Common myeloid progenitor, CD34-positive (primary cell): Measurements from ENCODE around the gene PTGR3.

Source experiments
- CTCF ChIA-PET: fragments of 350-600 bp; sonication (Branson Sonifier 250); formaldehyde crosslinking; loops from one replicate; lab custom pipeline; 2021; ENCODE audit warnings: antibody characterized with exemption; lab: Charles Lee
- POLR2A ChIA-PET: fragments of 350-600 bp; sonication (Branson Sonifier 250); formaldehyde crosslinking; loops from one replicate; lab custom pipeline; 2021; ENCODE audit warnings: antibody characterized with exemption; lab: Charles Lee
- DNase-seq, 3 donors: peaks; one replicate each; pipeline versions ENCODE4 v3.0.0 to v3.0.0-alpha.2; 2013
- H3K27ac ChIP-seq, 2 experiments: 1 replicate in 1 of 2; 2 replicates in 1 of 2; pipeline ENCODE4 v1.7.0; 2013; ENCODE audit warnings: inconsistent platforms in 2 of 2, low read length in 2 of 2, mild to moderate bottlenecking in 2 of 2, low read depth in 1 of 2, moderate library complexity in 1 of 2; ENCODE audit not compliant: severe bottlenecking in 2 of 2, insufficient read depth in 1 of 2, poor library complexity in 1 of 2
- H3K27me3 ChIP-seq, 5 experiments: replicated peaks in 2 of 5; 1 replicate in 3 of 5; 2 replicates in 2 of 5; pipeline versions ENCODE4 v1.6.1 to v1.7.0; 2013; ENCODE audit warnings: low read length in 4 of 5, mild to moderate bottlenecking in 2 of 5, moderate library complexity in 2 of 5, inconsistent platforms in 1 of 5; ENCODE audit not compliant: insufficient read depth in 5 of 5, control insufficient read depth in 4 of 5
- H3K36me3 ChIP-seq, 4 experiments: 1 replicate in 2 of 4; 2 replicates in 2 of 4; pipeline versions ENCODE4 v1.6.1 to v1.7.0; 2013; ENCODE audit warnings: low read length in 3 of 4, control low read depth in 1 of 4, mild to moderate bottlenecking in 1 of 4; ENCODE audit not compliant: control insufficient read depth in 4 of 4, insufficient read depth in 4 of 4
- H3K4me1 ChIP-seq, 4 experiments: 1 replicate in 3 of 4; 2 replicates in 1 of 4; pipeline versions ENCODE4 v1.6.1 to v1.7.1; 2013; ENCODE audit warnings: low read length in 3 of 4, mild to moderate bottlenecking in 3 of 4, control low read depth in 1 of 4, inconsistent platforms in 1 of 4, moderate library complexity in 1 of 4; ENCODE audit not compliant: control insufficient read depth in 4 of 4, insufficient read depth in 4 of 4; ENCODE audit errors: control extremely low read depth in 1 of 4
- H3K4me3 ChIP-seq, 7 experiments: 1 replicate in 4 of 7; 2 replicates in 3 of 7; pipeline versions ENCODE4 v1.5.1 to v1.7.0; 2013; ENCODE audit warnings: mild to moderate bottlenecking in 7 of 7, low read length in 6 of 7, moderate library complexity in 6 of 7, inconsistent platforms in 2 of 7, low read depth in 2 of 7, control low read depth in 1 of 7; ENCODE audit not compliant: insufficient read depth in 4 of 7, control insufficient read depth in 1 of 7; ENCODE audit errors: extremely low read depth in 1 of 7
- H3K9me3 ChIP-seq, 5 experiments: 1 replicate in 4 of 5; 2 replicates in 1 of 5; pipeline versions ENCODE4 v1.6.1 to v1.7.1; 2013; ENCODE audit warnings: low read length in 4 of 5, mild to moderate bottlenecking in 2 of 5, inconsistent platforms in 1 of 5, low read depth in 1 of 5, moderate library complexity in 1 of 5; ENCODE audit not compliant: control insufficient read depth in 4 of 5, insufficient read depth in 2 of 5; ENCODE audit errors: control extremely low read depth in 1 of 5
- WGBS: methylation state at CpG from one replicate; pipeline ENCODE4 v1.1.5; 2013; ENCODE audit not compliant: insufficient coverage; 5-methylcytosine and 5-hydroxymethylcytosine counted together

The PTGR3 gene

DNA sequence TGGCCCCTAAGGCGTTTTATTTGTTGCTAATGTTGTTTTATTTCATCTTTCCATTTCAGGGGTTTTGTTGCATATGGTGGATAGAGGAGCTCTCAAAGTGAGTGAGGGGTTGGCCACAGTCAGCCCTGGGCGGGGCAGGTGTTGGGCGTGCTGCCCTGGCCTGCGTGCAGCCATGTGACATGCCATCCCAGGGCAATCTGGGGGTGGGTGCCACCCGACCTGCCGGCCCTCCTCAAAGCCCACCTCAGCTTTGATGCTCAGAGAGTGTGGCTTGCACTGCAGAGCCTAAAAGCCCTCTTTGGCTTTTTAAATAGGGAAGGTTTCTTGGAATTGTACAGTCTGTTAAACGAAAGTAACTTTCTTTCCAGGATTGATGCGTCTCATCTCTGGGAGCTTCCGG lies 20.0 kb upstream of the PTGR3 start:
- POLR2A ChIA-PET = no interaction called here
- Histone ChIP-seq H3K27ac (no peak overlapping the region), H3K4me3 (no peak overlapping the region), H3K4me1 (peaks cover 8 to 35% (median 26%) of the 10 kb centered on the region in 4 experiments), H3K36me3 (peaks cover 0 to 6% (median 1%) of the 10 kb centered on the region in 4 experiments), H3K9me3 (peaks cover 0 to 3% (median 0%) of the 10 kb centered on the region in 5 experiments), H3K27me3 (no peaks in the 10 kb centered on the region)
- CTCF ChIA-PET = interaction anchor here (1.4 to 2.0 kb wide), 2 partner anchors 14 to 18 kb away, joined by 3 to 7 read pairs; partner anchors contain the start of gene TSHZ1
- WGBS = 97% methylated on average over 5 of the region's 9 CpGs
- DNase-seq = no peak

DNA sequence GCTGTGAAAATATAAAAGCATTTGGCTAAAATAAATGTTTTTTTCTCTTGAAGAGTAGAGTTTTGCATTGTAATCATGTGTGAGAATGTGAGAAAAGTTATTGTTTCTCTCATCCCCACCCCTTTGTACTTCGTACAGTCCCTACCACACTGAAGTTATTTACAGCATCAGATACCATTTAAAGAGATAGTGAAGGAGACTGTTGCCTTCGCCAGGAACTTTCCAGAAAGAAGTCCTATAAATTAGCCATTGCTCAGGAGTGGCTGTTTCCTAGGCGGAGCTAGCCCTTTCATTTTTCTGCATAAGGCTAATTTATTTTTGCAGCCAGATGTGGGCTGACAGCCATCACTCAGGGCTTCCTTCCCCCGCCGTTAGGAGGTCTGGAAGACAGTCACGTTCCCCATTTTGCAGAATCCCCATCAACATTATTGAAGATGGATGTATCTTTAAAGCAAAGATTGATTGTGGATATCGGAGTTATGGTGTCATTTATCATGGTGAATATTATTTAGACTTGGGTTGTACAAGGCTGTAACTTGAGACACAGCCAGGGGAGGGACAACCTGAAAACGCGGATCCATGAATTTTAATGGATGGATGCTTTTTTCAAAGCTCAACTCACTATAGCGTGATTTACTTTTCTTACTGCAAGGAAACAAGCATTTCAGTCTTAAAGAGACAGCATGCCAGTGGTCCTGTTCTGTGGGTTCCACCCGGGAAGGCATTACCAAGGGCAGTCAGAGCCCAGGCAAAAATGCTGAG lies 18.8 kb upstream of the PTGR3 start:
- peak overlapping the region in 3 of 7 experiments; percentile 11 to 66 (median 42) for H3K4me3 ChIP-seq
- WGBS = 43% methylated on average over 7 of the region's 11 CpGs
- H3K36me3 ChIP-seq = peaks cover 0 to 6% (median 1%) of the 10 kb centered on the region in 4 experiments
- DNase-seq = no peak
- CTCF ChIA-PET = interaction anchor here (2.0 kb wide), 1 partner anchor 16 kb away, joined by 7 read pairs; no protein-coding TSS in a partner anchor
- peaks cover 0 to 3% (median 0%) of the 10 kb centered on the region in 5 experiments for H3K9me3 ChIP-seq
- H3K27ac ChIP-seq = no peak overlapping the region
- H3K4me1 ChIP-seq = peaks cover 8 to 45% (median 33%) of the 10 kb centered on the region in 4 experiments
- no peaks in the 10 kb centered on the region for H3K27me3 ChIP-seq
- POLR2A ChIA-PET = no interaction called here

DNA sequence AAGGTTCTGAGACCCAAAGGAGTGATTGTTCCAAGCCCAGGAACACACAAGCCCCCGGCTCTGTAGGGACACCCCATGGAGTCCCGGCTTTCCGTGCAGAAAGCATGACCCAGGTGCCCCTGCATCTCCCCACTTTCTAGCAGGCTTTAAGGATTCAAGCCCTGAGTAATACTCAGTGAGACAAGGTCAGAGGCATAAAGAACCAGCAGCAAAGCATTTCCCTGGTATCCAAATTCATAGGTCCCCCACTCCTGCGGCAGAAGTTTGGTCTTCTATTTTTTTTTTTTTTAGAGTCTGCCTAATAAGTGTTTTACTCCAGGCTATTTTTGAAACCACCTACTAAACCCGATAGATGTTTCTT lies 18.0 kb upstream of the PTGR3 start:
- Histone ChIP-seq H3K4me3 (peak overlapping the region in 6 of 7 experiments; percentile 30 to 66 (median 58)), H3K36me3 (peaks cover 0 to 6% (median 1%) of the 10 kb centered on the region in 4 experiments), H3K27ac (no peak overlapping the region), H3K9me3 (peaks cover 0 to 3% (median 0%) of the 10 kb centered on the region in 5 experiments), H3K27me3 (no peaks in the 10 kb centered on the region), H3K4me1 (peaks cover 10 to 53% (median 36%) of the 10 kb centered on the region in 4 experiments)
- 48% methylated on average over 3 of the region's 5 CpGs for WGBS
- ChIA-PET POLR2A (no interaction called here), CTCF (no interaction called here)
- no peak for DNase-seq

DNA sequence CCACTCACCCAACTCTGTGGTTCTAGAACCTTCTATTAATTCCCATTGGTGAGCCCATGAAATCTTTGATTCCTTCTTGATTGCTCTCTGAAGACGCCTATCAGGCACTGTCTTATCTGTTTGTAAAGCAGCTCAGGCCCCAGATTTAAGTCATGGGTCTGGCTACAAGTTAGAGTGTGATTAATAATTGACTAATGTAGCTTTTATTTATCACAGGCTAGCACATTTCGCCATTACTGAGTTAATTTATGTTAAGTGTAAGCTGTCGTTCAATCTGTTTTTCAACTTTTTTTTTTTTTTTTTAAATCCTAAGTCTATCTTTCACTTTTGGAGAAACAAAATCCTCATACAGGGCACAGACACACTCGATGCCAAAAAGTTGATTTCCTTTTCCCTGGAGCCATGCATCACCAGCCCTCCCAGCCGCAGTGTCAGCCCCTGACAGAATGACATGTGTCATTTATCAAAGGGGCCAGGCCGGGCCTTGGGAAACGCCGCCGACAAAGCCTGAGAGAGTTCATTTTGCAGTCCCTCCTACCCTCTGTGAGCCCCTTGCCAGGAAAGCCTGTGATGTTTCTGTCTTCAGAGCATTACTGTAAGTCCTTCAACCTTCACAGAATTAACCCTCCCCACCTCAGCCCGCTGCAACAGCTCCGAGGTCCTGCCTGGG lies 17.5 kb upstream of the PTGR3 start:
- Histone ChIP-seq H3K4me1 (peaks cover 10 to 56% (median 38%) of the 10 kb centered on the region in 4 experiments), H3K36me3 (peaks cover 0 to 6% (median 1%) of the 10 kb centered on the region in 4 experiments), H3K4me3 (peak overlapping the region in 6 of 7 experiments; percentile 30 to 66 (median 58)), H3K27ac (no peak overlapping the region), H3K27me3 (no peaks in the 10 kb centered on the region), H3K9me3 (peaks cover 0 to 3% (median 0%) of the 10 kb centered on the region in 5 experiments)
- ChIA-PET CTCF (interaction anchor here (1.0 to 1.6 kb wide), 2 partner anchors 10 to 11 kb away, joined by 3 to 6 read pairs; no protein-coding TSS in a partner anchor), POLR2A (interaction anchor here (0.9 kb wide), 1 partner anchor 22 kb away, joined by 4 read pairs; no protein-coding TSS in a partner anchor)
- DNase-seq = peak in 1 of 3 donors; percentile 24
- WGBS = 14% methylated on average over 7 of the region's 11 CpGs

DNA sequence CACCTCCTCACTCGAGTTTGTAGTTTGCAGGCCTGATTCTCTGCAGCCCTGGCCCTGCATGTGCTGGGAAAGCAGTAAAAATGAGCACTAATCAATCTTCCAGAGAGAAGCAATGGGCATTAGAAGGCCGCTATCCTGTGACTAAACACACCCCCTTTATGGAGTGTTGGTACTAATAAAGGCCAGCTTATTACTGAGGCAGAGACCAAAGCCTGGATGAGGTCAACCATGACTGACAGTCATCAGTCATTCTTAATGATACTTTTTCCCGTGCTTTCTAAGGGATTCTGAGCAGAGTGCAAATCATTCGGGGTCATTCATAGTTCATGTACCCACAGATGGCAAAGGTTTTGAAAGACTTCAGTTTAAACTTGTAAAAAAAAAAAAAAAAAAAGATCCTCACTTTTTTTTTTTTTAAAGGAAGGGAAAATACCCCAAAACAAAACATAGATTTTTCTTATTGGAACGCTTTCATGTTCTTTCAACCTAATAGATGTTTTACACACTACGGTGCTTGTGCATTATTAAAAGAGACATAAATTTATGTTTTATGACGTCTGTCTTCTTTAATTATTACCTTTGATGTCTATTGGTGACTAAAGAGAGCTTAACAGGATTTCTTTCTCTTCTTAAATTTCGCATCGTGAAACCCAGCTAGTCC lies 14.9 kb upstream of the PTGR3 start:
- Histone ChIP-seq H3K27ac (no peak overlapping the region), H3K4me1 (peaks cover 17 to 65% (median 38%) of the 10 kb centered on the region in 4 experiments)
- CTCF ChIA-PET = no interaction called here

DNA sequence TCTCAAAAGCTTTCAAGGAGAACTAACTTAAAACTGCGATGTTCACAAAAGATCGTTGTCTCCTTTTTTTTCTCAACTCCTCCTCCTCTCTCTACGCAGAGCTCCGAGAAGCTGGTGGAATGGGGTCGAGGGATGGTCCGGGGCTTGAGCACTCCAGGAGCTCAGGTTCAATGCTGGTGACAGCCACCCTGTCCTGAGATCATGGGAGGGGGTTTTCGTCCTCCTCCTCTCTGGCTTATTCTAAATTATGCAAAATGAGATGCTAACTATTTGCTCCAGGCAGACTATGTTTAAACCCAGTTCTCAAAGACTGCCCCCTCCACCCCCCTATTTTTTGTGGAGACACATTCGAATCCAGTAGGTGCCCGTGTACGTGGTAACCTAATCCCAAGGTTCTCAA lies 13.5 kb upstream of the PTGR3 start:
- DNase-seq = no peak
- H3K4me1 ChIP-seq = peaks cover 15 to 59% (median 30%) of the 10 kb centered on the region in 4 experiments
- no peaks in the 10 kb centered on the region for H3K36me3 ChIP-seq
- POLR2A ChIA-PET = interaction anchor here (1.5 kb wide), 1 partner anchor 13 kb away, joined by 6 read pairs; the partner anchor contains the start of gene PTGR3
- H3K27me3 ChIP-seq = no peaks in the 10 kb centered on the region
- 95% methylated on average over 6 of the region's 10 CpGs for WGBS
- peak overlapping the region in 1 of 7 experiments; percentile 40 for H3K4me3 ChIP-seq
- no peaks in the 10 kb centered on the region for H3K9me3 ChIP-seq
- CTCF ChIA-PET = interaction anchor here (1.6 to 1.7 kb wide), 2 partner anchors 10 to 12 kb away, joined by 5 read pairs; partner anchors contain the start of gene TSHZ1
- no peak overlapping the region for H3K27ac ChIP-seq

More for the DNA sequence above, 14.9 kb upstream of the PTGR3 start:
- POLR2A ChIA-PET = no interaction called here
- 80% methylated on average over 5 of the region's 9 CpGs for WGBS
- no peak overlapping the region for H3K4me3 ChIP-seq
- no peaks in the 10 kb centered on the region for H3K36me3 ChIP-seq
- no peak for DNase-seq
- no peaks in the 10 kb centered on the region for H3K9me3 ChIP-seq
- H3K27me3 ChIP-seq = no peaks in the 10 kb centered on the region
